Measurements from ENCODE around the gene HSPA1A. TPM values are rescaled to one million over a fixed set of nuclear protein-coding genes. Genes with fewer than 3 reads are reported as not detected.

The HSPA1A gene
- total RNA-seq, 2 donors from 2014 or later: 240 to 354 TPM

DNA sequence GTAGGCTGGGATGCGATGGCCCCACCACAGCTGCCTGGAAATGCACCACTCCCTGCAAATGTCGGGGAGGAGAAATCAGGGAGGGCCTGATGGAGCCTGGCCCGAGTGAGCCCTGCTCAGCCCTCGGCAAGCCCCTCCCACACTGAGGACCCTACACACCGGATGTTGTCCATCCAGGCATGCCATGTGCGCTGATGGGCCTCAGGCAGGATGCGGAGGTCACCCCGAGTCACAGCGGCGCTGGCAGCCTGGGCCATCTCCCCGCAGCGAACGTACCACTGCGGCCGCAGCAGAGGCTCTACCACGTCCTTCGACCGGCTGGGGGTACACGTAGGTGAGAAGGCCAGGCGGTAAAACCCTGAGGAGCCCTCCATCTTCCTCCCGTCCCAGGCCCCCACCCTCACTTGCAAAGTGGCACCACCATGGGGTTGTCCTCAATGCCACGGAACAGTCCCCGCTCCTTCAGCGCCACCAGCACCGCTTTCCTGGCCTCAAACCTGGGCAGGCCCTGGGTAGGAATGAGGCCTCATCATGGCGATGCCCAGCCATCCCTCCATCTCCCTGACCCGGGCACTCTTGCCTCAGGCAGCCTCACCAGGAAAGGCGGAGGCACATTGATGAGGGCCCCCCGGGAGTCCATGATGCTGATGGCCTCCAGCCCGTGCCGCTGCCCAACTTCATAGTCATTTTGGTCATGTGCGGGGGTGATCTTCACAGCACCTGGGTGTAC, 33.1 kb upstream of the HSPA1A start:
- H3K4me1 ChIP-seq (ENCODE audit: control insufficient read depth in 1 of 2, low read depth in 2 of 2): peaks cover under 1% of the 10 kb centered on the region in 2 donors
- ATAC-seq (ENCODE audit: insufficient number of reproducible peaks, low FRiP score, low read depth): no peak
- H3K4me3 ChIP-seq: no peak overlapping the region
- H3K27ac ChIP-seq: no peak overlapping the region
- no peaks in the 10 kb centered on the region for H3K27me3 ChIP-seq (replicated peaks; ENCODE audit: insufficient read depth)
- H3K36me3 ChIP-seq: peaks cover 50% of the 10 kb centered on the region
- TF ChIP-seq, protein P1, sequence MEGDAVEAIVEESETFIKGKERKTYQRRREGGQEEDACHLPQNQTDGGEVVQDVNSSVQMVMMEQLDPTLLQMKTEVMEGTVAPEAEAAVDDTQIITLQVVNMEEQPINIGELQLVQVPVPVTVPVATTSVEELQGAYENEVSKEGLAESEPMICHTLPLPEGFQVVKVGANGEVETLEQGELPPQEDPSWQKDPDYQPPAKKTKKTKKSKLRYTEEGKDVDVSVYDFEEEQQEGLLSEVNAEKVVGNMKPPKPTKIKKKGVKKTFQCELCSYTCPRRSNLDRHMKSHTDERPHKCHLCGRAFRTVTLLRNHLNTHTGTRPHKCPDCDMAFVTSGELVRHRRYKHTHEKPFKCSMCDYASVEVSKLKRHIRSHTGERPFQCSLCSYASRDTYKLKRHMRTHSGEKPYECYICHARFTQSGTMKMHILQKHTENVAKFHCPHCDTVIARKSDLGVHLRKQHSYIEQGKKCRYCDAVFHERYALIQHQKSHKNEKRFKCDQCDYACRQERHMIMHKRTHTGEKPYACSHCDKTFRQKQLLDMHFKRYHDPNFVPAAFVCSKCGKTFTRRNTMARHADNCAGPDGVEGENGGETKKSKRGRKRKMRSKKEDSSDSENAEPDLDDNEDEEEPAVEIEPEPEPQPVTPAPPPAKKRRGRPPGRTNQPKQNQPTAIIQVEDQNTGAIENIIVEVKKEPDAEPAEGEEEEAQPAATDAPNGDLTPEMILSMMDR (IDR thresholded peaks at IDR 0.05): no peak
- H3K9me3 ChIP-seq: no peaks in the 10 kb centered on the region
- no peak for DNase-seq (ENCODE audit: low spot score)

DNA sequence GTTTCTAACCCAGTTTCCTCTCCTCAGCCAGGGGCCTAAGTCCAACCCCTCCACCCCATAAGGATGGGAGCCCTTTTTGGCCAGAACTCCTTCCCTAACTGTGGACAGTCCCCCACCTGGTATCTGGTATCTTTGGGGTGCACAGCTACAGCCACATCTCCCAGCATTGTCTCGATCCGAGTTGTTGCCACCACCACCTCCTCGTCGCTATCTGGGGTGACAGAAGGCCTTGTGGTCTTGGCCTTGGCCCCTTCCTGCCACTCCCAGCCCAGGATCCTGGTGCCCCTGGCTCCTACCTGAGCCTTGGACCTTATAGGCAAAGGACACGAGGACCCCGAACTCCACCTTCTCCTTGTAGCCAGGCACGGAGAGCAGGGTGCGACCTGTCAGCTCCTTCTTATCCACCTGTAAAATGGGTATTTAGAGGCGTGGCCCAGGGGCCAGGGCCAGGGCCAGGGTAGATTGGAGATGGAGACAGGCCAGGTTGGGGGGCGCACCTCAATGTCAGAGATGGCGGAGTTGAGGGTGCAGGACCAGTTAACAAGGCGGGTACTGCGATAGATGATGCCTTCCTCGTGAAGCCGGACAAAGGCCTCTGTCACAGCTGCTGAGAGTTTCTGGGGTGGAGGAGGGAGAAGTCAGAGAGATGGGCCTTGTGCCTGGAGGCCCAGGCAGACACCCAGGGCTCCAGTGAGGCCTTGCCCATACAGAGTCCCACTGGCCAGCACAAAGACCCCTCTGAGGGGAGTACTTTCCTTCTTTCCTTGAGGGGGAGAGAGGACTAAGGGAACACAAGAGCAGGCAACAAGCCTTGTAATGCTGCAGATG, 31.0 kb upstream of the HSPA1A start:
- TF ChIP-seq, protein P1 (IDR thresholded peaks at IDR 0.05): no peak
- ATAC-seq (ENCODE audit: insufficient number of reproducible peaks, low FRiP score, low read depth): no peak
- peaks cover 50% of the 10 kb centered on the region for H3K36me3 ChIP-seq

DNA sequence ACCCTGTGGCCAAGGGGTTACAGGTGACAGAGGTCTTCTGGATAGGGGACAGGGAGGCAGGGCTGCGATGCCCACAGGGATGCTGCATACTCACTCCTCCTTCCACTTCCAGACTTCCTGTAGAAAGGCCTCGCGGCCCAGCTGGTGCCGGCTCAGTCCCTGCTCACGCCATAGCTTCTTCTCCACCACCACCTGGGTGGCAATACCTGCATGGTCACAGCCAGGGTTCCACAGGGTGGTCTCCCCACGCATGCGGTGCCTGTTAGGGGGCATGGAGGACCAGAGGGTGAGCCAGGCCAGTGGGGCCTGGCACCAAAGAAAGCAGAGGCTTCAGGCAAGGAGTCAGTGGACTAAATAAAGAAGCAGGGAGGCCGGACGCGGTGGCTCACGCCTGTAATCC, 29.9 kb upstream of the HSPA1A start:
- DNase-seq (ENCODE audit: low spot score): no peak
- Histone ChIP-seq H3K36me3 (peaks cover 41% of the 10 kb centered on the region), H3K9me3 (no peaks in the 10 kb centered on the region), H3K4me3 (no peak overlapping the region), H3K27me3 (replicated peaks; ENCODE audit: insufficient read depth) (no peaks in the 10 kb centered on the region), H3K4me1 (ENCODE audit: control insufficient read depth in 1 of 2, low read depth in 2 of 2) (no peaks in the 10 kb centered on the region), H3K27ac (no peak overlapping the region)
- no peak for ATAC-seq (ENCODE audit: insufficient number of reproducible peaks, low FRiP score, low read depth)
- TF ChIP-seq, protein P1 (IDR thresholded peaks at IDR 0.05): no peak

More for the DNA sequence above, 31.0 kb upstream of the HSPA1A start:
- DNase-seq (ENCODE audit: low spot score): no peak
- no peak overlapping the region for H3K4me3 ChIP-seq
- no peaks in the 10 kb centered on the region for H3K4me1 ChIP-seq (ENCODE audit: control insufficient read depth in 1 of 2, low read depth in 2 of 2)
- H3K27me3 ChIP-seq (replicated peaks; ENCODE audit: insufficient read depth): no peaks in the 10 kb centered on the region
- no peaks in the 10 kb centered on the region for H3K9me3 ChIP-seq
- no peak overlapping the region for H3K27ac ChIP-seq

DNA sequence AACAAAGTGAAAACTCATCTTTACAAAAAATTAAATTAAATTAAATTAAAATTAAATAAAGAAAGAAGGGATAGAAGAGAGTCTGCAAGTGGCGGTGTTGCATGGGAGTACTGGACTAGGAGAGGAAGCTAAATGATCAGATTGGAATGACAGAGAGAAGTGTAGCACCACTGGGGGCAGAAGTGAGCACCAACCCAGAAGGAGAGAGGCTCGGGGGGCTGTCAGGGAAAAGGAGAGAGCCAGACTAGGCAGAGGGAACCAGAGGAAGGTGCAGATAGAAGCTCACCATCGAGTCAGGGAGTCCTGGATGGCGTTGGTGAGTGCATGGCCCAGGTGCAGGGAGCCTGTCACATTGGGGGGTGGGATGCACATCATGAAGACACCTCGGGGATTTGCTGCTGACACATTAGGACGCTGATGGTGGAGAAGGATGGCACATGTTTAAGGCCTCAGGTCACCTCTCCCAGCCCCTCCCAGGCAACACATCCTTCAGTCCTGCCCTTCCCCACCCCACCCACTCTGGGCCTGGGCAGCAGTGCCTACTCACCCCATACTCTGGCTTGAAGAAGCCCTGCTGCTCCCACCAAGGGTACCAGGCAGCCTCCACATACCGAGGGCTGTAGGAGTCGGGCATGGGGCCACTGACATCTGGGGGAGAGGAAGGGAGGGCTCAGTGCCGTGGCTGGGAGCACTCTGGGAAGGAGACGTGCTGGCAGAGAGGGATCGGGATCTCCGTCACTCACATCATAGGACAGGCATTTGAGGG, 23.8 kb upstream of the HSPA1A start:
- no peak overlapping the region for H3K27ac ChIP-seq
- TF ChIP-seq, protein P1 (IDR thresholded peaks at IDR 0.05): peak; percentile 37
- H3K27me3 ChIP-seq (replicated peaks; ENCODE audit: insufficient read depth): no peaks in the 10 kb centered on the region
- no peak for ATAC-seq (ENCODE audit: insufficient number of reproducible peaks, low FRiP score, low read depth)
- H3K9me3 ChIP-seq: no peaks in the 10 kb centered on the region
- peaks cover 4% of the 10 kb centered on the region for H3K36me3 ChIP-seq
- no peak overlapping the region for H3K4me3 ChIP-seq
- DNase-seq (ENCODE audit: low spot score): no peak
- H3K4me1 ChIP-seq (ENCODE audit: control insufficient read depth in 1 of 2, low read depth in 2 of 2): peaks cover 14 to 19% of the 10 kb centered on the region in 2 donors

DNA sequence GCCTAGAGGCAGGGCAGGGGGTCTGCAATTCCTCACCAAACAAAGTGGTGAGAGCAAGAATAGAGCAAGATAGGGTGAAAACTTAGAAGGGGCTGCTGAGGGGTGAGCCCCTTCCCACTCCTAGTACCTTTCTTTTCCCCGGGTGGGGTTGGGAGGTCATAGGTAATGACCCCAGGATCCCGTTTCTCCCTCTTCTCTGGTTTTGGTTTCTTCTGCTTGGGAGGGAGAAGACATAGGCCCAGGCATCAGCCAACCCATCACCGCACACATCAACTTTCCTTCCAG, 23.3 kb upstream of the HSPA1A start:
- H3K4me3 ChIP-seq: no peak overlapping the region
- H3K9me3 ChIP-seq: no peaks in the 10 kb centered on the region
- TF ChIP-seq, protein P1 (IDR thresholded peaks at IDR 0.05): no peak
- H3K36me3 ChIP-seq: peaks cover 4% of the 10 kb centered on the region
- no peak overlapping the region for H3K27ac ChIP-seq
- no peaks in the 10 kb centered on the region for H3K27me3 ChIP-seq (replicated peaks; ENCODE audit: insufficient read depth)
- peaks cover 14 to 20% of the 10 kb centered on the region in 2 donors for H3K4me1 ChIP-seq (ENCODE audit: control insufficient read depth in 1 of 2, low read depth in 2 of 2)
- DNase-seq (ENCODE audit: low spot score): no peak
- no peak for ATAC-seq (ENCODE audit: insufficient number of reproducible peaks, low FRiP score, low read depth)

Data from thoracic aorta (tissue), 2 donors.